Ureter (tissue), 1 donor: ENCODE data around the gene FMN1. TPM values are rescaled to one million over a fixed set of nuclear protein-coding genes. Genes with fewer than 3 reads are reported as not detected.

Source experiments
- DNase-seq: peaks from one replicate; pipeline ENCODE4 v3.0.0-alpha.2; 2020; ENCODE audit warnings: low spot score
- total RNA-seq: library from RNA; stranded (reverse); gene quantifications from one replicate; pipeline ENCODE4 v1.2.4, GENCODE V29; 2023
- donor health status: DM: yes; HTN: yes; CAD: no.

The FMN1 gene
- total RNA-seq, 1 donor from 2014 or later = 16.1 TPM

DNA sequence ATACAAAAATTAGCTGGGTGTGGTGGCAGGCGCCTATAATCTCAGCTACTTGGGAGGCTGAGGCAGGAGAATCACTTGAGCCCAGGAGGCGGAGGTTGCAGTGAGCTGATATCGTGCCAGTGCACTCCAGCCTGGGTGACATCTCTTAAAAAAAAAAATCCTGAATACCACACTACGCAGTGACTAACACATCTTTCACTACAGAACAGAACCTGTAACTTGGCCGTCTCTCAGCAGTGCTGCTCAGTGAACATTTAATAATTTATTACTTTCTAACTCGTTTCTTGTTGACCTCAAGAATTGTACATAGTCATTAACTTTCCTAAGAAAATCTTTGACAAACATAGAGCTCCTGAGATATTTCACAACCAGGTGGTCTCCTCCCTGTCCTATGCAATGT is 472.9 kb downstream of the FMN1 start:
- no peak for DNase-seq

DNA sequence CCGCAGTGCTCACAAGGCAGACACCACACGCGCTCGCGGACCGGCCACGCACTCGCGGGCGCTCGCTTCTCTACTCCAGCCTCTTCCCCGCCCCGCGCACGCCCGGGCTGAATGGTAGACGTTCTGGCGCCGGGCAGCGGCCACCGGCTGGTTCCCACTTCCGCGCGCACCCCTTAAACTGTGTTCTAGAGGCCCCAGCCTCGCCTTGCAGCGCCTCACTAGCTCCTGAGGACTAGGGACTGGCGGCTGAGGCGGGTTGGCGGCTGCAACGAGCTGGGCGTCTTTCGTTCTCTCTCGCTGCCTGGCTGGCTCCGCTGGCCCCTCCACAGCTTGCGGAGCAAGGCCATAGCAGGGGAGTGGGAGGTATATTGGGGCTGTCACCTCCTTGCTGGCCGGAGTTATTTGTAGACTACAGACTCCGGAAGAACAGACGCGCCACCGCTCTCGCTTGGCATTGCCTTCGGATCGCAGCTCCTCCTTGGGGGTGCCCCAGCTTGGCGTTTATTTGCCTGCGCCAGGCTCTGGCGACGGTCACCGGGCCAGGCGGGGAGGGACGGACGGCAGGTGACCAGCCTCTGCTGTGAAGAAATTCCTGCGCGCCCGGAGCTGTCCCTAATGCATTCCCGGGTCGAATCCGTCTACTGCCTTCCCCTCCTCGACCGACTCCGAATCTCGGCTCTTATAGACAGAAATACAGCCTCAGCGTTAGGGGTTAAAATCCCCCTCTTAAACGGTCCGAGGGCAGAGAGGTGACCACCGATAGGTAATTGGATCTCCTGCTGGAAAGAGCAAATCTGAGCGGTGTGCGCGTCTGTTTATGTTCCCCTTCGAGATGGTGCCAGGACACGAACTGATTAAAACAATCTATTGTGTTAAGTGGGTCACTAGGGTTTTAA is 475.4 kb downstream of the FMN1 start:
- no peak for DNase-seq

- DNase-seq = no peak
Measured at GRCh38 chr15:32718227-32718820, 476.2 kb downstream of the FMN1 start.

DNA sequence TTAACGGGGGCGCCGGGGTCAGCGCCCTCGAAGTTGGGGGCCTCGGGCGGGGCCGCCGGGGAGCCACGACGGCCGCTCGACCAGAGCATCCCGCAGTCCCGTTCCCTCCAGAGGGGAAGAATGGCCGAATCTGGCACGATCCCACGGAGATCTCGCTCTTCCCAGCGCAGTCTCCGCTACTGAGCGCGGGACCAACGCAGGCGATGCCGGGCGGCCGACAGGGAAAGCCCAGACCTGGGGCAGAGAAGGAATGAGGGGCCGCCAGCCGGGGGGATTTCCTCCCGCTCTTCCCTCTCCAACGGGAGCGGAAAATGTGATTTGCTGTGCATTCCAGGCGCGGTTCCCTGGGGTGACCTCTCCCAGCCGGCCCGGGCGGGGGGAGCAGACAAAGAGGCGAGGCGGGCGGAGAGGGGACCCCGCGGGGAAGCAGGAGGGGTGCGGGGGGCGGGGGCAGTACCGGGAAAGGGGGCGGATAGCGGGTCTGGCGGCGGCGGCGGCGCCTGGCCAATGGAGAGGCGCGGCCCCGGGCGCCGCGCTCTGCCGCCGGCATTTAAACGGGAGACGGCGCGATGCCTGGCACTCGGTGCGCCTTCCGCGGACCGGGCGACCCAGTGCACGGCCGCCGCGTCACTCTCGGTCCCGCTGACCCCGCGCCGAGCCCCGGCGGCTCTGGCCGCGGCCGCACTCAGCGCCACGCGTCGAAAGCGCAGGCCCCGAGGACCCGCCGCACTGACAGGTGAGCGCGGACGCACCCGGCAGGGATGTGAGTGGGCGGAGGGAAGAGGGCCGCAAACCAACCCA is 476.9 kb downstream of the FMN1 start, which contains the start of gene GREM1:
GREM1 (plus strand) TSS at position 579 of the 801 bp plus-strand sequence. CDS start 12,687 bp downstream, outside the sequence.
- no peak for DNase-seq

GRCh38 chr15:32716915-32717425 is 477.5 kb downstream of the FMN1 start:
- no peak for DNase-seq

DNA sequence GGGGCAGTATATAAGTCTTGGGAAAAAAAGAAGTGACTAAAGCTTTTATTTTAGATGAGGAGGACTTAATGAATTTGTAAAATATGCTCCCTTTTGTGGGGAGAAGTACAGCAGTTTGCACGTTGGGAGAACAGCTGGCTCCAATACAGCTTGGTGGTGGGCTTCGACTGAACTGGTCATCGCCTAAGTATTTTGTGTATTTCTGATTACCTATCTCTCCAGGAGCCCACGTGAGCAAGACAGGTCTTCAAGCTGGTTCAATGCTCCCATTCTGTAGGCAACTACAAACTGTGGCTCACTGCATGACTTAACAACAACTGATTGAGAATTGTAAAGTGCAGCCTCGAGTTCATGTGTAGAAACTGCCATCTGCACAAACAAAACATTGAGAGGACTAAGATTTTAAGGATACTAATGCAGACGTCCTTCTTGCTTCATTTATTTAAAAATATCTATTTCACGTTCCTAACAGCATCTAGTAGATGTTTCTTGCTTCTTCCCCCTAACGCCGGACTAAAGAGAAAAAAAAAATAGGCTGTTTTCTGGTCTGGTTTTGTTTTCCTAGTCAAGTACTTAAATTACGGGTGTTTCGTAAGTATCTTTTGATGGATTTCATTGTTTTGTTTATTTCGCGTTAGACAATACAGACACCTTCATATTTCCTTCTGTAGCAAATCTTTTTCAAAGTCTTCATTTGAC is 478.1 kb downstream of the FMN1 start:
- DNase-seq = no peak

Other genes with a start within 250 kb of the FMN1 start
- 10.6 TPM for gene RYR3, start 116.3 kb upstream of the FMN1 start, total RNA-seq